Posterior cingulate gyrus (tissue), 11 donors: Measurements from ENCODE around the gene ENTREP1.
"Not testable (repeated sequence)": the region's sequence is repeated elsewhere in the genome, so short reads cannot be mapped to it uniquely, and the experiment has no call there.

Experiments
- DNase-seq, 10 donors: peaks; one replicate each; pipeline versions ENCODE4 v3.0.0 to v3.0.0-alpha.2; 2020 to 2021; ENCODE audit warnings: mixed read lengths in 3 of 10
- intact Hi-C: fragments of 100-400 bp; cut with DNase I; formaldehyde crosslinking; loops from one replicate; pipeline ENCODE4 v1.15.1; 2023

Gene ENTREP1

GRCh38 chr9:69397384-69398214 lies 72.6 kb downstream of the ENTREP1 start:
- intact Hi-C loops, result loop anchor here (5.0 kb wide), 1 partner anchor 60 kb away; no protein-coding TSS in a partner anchor
- DNase-seq, result no peak

GRCh38 chr9:69400470-69400869 lies 75.5 kb downstream of the ENTREP1 start:
- DNase-seq, result no peak
- intact Hi-C loops, result no loop called here

GRCh38 chr9:69409936-69410335 lies 84.9 kb downstream of the ENTREP1 start:
- DNase-seq, intact Hi-C loops: not testable (repeated sequence)

GRCh38 chr9:69411246-69411645 lies 86.2 kb downstream of the ENTREP1 start:
- intact Hi-C loops, result no loop called here
- DNase-seq, result no peak

GRCh38 chr9:69411931-69412740 lies 87.1 kb downstream of the ENTREP1 start:
- DNase-seq, result no peak
- intact Hi-C loops, result no loop called here

GRCh38 chr9:69412741-69413150 lies 87.7 kb downstream of the ENTREP1 start:
- DNase-seq, result peak in 9 of 10 donors; percentile 52 to 93 (median 70)
- intact Hi-C loops, result no loop called here

- intact Hi-C loops, result loop anchor here (5.0 kb wide), 1 partner anchor 252 kb away; the partner anchor contains the start of gene APBA1
- no peak for DNase-seq
These were observed 95.7 kb downstream of the ENTREP1 start for GRCh38 chr9:69420611-69421270.

- intact Hi-C loops, result loop anchor here (2.0 to 5.0 kb wide), 3 partner anchors 127 to 457 kb away; partner anchors contain the start of gene APBA1
- DNase-seq, result peak in 7 of 10 donors; percentile 48 to 93 (median 65)
These were observed 97.1 kb downstream of the ENTREP1 start for GRCh38 chr9:69421908-69422801.

GRCh38 chr9:69425136-69425801 lies 100.3 kb downstream of the ENTREP1 start:
- intact Hi-C loops, result no loop called here
- DNase-seq, result peak in 7 of 10 donors; percentile 26 to 92 (median 70)

GRCh38 chr9:69427286-69427685 lies 102.3 kb downstream of the ENTREP1 start:
- DNase-seq, result peak in 1 of 10 donors; percentile 38
- intact Hi-C loops, result no loop called here

GRCh38 chr9:69428017-69428785 lies 103.2 kb downstream of the ENTREP1 start:
- peak in 1 of 10 donors; percentile 56 for DNase-seq
- intact Hi-C loops, result no loop called here

- DNase-seq, result peak in 1 of 10 donors; percentile 30
- intact Hi-C loops, result no loop called here
These were observed 104.3 kb downstream of the ENTREP1 start for GRCh38 chr9:69429281-69429680.

GRCh38 chr9:69430206-69430605 lies 105.2 kb downstream of the ENTREP1 start:
- peak in 1 of 10 donors; percentile 76 for DNase-seq
- intact Hi-C loops, result no loop called here

GRCh38 chr9:69431203-69431602 lies 106.2 kb downstream of the ENTREP1 start:
- peak in 1 of 10 donors; percentile 67 for DNase-seq
- intact Hi-C loops, result no loop called here

GRCh38 chr9:69431777-69432176 lies 106.8 kb downstream of the ENTREP1 start:
- no peak for DNase-seq
- intact Hi-C loops, result no loop called here

GRCh38 chr9:69432623-69433022 lies 107.6 kb downstream of the ENTREP1 start:
- intact Hi-C loops, result no loop called here
- peak in 1 of 10 donors; percentile 51 for DNase-seq

GRCh38 chr9:69433392-69433791 lies 108.4 kb downstream of the ENTREP1 start:
- DNase-seq, result no peak
- intact Hi-C loops, result no loop called here

- no peak for DNase-seq
- intact Hi-C loops, result no loop called here
These were observed 109.0 kb downstream of the ENTREP1 start for GRCh38 chr9:69433968-69434367.
